CD1c-positive myeloid dendritic cell (primary cell): Measurements from ENCODE around the gene APOB.

Source experiments
- DNase-seq: peaks from one replicate; pipeline ENCODE4 v3.0.0-alpha.2; 2016; ENCODE audit errors: extremely low spot score

The APOB gene, protein sequence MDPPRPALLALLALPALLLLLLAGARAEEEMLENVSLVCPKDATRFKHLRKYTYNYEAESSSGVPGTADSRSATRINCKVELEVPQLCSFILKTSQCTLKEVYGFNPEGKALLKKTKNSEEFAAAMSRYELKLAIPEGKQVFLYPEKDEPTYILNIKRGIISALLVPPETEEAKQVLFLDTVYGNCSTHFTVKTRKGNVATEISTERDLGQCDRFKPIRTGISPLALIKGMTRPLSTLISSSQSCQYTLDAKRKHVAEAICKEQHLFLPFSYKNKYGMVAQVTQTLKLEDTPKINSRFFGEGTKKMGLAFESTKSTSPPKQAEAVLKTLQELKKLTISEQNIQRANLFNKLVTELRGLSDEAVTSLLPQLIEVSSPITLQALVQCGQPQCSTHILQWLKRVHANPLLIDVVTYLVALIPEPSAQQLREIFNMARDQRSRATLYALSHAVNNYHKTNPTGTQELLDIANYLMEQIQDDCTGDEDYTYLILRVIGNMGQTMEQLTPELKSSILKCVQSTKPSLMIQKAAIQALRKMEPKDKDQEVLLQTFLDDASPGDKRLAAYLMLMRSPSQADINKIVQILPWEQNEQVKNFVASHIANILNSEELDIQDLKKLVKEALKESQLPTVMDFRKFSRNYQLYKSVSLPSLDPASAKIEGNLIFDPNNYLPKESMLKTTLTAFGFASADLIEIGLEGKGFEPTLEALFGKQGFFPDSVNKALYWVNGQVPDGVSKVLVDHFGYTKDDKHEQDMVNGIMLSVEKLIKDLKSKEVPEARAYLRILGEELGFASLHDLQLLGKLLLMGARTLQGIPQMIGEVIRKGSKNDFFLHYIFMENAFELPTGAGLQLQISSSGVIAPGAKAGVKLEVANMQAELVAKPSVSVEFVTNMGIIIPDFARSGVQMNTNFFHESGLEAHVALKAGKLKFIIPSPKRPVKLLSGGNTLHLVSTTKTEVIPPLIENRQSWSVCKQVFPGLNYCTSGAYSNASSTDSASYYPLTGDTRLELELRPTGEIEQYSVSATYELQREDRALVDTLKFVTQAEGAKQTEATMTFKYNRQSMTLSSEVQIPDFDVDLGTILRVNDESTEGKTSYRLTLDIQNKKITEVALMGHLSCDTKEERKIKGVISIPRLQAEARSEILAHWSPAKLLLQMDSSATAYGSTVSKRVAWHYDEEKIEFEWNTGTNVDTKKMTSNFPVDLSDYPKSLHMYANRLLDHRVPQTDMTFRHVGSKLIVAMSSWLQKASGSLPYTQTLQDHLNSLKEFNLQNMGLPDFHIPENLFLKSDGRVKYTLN (N-terminal part only)

DNA sequence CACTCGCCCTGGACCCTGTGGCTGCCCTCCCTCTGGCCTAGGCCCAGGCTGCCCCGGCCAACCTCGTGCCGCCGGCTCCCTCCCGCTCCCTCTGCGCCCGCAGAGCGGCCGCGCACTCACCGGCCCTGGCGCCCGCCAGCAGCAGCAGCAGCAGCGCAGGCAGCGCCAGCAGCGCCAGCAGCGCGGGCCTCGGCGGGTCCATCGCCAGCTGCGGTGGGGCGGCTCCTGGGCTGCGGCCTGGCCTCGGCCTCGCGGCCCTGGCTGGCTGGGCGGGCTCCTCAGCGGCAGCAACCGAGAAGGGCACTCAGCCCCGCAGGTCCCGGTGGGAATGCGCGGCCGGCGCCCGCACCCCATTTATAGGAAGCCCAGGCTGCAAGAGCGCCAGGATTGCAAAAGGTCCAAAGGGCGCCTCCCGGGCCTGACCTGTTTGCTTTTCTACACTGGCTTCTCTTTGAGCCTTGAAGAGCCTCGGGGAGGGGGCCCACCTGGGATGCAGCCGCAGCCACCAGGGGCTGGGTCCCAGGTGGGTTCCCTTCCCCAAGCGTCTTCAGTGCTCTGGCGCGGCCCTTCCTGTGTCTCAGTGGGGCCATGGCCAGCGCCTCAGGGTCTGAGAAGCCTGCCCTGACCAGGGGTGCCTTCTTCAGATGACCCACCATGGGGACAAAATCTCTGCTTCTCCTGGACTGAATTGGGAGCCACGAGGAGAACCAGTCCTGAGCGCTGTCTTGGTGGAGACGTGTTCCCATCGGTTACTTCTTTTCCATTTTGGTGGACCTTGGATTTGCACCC, at the start of gene APOB:
TSS of gene APOB (minus strand) at position 330 of the 789 bp plus-strand sequence. CDS start at position 202, 128 bp downstream.
- DNase-seq = no peak

DNA sequence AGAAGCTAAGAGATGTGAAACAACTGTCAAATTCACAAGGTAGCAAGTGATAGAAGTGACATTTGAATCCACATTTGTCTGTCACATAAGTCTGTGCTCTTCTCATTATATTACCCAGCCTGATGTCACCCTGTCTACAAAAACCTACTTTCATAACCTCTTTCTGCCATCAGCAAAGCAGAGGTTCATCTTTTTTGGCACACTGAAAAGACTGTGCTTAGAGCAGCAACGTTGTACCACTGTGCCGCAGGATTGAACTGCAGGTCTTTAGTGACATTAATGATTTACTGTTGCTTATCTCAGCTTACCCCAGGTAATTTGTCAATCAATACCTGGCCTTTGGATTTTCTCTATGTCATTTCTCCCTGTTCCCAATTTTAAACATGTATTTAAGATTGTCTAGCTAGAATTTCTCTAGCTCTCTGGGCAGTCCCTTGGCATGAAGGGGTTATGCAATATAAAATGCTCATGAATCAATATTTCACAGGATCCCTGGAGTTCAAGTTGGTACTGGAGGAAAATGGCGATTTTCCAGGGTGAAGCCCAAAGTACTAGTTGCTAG, 48.5 kb upstream of the APOB start:
- DNase-seq = no peak

DNA sequence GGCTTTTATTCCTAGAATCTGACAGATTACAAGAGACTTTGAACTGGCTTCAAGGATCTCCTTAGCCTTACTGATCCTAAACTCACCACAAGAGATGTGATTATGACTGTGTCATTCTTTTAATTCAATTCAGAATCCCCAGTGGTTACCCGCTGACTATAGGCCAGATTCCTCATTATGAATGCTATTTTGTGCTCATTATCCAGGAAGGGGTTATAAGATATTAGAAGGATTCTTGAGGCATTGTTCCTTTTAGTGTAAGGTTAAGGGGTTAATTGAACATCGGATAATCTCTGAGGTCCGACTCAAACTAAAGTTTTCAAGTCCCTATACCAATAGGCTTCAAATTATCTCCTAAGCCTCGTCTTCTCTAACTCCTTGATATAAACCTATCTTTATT, 40.5 kb upstream of the APOB start:
- DNase-seq = no peak

DNA sequence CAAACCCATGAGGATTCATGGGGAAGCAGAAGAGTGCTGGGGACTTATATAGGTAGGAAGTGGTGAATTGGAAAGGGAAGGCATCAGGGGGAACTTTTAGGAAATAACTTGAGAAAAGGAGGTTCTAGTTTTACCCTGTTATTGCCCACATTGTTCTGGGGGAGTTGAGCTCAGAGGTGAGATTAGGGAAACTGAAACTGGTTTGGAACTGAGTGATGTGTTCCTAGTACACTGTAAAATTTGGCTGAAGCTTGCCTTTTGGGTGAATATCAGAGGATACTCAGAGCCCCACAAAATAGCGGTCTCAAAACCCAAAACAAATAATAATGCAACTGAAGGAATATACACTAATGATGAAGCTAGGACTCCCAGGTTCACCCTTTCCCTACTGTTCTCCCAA, 39.6 kb upstream of the APOB start:
- no peak for DNase-seq

DNA sequence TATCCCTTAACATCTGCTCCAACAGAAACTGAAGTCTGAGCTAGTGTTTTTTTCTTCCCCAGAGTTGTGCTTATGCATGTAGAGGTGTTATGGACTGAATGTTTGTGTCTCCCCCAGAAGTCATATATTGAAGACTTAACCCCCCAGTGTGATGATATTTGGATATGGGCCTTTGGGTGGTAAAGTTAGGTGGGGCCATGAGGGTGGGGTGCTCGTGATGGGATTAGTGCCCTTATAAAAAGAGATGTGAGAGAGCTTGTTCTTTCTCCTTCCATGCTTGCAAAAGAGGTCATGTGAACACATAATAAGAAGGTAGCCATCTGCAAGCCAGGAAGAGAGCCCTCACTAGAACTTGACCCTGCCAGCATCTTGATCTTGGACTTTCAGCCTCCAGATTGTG, 34.4 kb upstream of the APOB start:
- no peak for DNase-seq

DNA sequence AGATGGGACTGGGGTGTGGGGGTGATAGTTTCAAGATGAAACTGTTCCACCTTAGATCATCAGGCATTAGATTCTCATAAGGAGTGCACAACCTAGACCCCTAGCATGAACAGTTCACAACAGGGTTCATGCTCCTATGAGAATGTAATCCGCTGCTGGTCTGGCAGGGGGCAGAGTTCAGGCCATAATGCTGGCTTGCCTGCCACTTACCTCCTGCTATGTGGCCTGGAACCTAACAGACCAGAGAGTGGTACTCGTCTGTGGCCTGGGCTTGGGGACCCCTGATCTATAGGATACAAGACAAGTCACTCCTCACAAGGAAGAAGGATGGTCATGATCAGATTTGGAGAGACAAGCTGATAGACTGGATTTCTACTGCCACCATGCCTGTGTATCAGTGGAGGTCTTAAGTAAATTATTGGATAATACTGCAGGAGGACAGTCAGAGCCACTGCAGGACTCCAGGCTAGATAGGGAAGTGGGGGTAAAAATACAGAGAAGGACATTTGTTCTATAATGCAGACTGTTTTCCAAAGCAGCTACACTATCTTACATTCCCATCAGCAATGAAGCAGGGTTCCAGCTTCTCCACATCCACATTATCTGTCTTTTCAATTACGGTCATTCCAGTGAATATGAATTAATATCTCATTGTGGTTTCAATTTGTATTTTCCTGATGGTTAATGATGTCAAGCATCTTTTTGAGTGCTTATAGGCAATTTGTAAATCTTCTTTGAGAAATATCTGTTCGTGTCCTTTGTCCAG, 28.8 kb upstream of the APOB start:
- no peak for DNase-seq

DNA sequence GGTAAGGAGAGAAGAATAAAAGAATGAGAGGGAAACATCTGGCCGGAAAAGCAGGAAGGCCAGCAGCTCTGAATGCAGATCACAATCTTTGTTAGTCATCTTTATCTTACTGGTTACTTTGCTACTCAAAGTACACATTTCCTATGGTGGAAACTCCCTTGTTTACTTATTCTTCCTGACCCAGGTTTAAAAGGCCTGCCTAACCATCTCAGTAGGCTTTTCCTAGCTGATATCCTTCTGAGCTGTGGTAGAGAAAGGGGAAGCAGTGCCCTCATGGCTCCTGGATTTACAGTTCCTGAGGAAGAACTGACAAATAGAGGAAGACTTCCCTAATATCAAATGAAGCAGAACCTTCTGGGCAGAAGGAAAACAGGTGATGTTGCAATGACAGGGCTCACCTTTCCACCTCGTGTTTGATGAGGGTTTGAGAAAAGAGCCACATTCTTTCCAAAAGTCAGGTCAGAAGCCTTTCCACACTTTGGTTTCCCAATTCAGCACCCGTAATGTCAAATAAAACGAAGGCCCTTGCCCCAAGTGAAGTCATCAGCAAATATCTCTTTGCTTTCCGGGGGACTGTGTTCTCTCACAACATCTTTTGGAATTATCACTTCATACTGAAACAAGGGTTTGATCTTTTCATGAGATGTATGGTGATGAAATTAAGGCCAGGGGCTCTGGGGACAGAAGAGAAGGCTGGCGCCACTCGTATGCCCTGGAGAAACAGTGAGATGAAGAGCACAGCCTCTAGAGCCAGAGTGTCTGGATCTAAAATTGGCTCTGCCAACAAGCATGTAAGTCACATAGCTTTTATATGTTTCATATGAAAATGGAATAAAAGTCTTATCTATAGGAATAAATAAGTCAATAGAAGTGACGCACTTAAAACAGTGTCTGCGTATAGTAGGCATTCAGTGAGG, 26.7 kb upstream of the APOB start:
- DNase-seq = no peak

DNA sequence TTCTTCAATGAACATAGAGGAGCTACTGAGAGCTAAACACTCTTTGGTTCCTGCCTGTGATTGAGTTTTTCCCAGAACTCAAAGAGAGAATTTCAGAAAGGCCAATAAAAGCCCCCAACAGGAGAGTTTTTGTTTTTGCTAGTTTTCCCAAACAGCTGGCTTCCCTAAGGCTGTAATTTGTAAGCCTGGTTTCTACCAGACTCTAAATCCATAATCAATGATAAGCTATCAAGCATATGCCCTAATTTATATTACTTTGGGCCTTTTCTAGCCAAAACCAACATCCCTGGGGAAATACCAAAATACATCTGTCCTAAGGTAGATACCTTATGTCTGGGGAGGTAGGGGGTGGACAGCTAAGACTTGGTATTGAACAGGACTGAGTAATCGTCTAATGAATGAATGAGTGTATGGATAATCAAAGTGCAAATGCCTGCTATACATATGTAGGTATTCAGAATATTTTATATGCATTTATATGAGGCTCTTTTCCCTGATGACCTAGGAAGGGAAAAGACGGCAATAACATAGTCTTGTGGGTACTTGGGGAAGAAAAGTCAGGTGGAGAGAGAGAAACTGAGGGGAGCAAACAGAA, 26.0 kb upstream of the APOB start:
- DNase-seq = no peak

DNA sequence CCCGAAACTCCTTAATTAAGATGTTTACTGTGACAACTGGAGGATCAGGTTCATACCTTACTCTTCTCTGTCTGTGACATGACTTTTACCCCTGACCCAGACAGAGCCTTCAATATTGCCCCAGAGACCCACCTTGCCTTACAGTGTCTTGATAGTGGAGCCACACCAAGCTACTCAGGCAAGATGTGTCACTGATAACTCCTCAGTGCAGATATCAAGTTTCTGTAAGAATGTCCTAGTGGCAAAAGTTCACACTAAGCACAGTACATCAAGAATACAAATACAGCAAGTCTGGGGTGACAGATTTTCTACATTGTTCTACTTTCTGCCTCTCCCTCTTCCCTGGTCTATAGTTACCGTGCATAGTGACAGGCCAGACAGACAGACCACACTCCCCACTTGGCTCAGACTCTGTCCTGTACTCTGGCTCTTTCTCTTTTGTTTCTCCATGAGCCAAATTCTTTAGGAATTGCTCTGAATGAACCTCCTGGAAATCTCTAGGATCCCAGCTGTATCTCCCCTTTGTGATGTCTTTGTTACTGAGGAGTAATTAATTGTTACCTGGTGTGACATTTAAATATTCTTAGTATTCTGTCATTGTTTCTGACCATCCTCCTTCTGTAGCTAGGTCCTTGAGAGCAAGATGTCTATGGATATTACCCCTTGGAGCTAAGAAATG, 24.1 kb upstream of the APOB start:
- DNase-seq = no peak

DNA sequence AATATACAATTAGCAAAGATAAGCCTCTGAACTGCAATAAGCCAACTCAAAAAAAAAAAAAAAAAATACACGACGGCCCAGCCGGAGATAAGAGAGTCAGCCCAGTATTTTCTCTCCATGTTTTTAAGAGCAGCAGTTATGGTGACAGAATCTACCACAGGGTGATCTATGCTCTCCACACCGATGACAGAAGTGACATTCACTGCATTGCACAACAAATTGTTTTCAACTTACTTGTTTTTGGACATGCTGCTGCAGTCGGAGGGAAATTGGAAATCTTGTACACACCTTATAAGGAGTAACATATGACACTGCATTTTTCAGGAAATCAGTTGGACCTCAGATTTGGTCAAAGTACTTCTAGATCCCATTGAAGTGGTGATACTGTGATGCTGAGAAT, 23.3 kb upstream of the APOB start:
- no peak for DNase-seq

DNA sequence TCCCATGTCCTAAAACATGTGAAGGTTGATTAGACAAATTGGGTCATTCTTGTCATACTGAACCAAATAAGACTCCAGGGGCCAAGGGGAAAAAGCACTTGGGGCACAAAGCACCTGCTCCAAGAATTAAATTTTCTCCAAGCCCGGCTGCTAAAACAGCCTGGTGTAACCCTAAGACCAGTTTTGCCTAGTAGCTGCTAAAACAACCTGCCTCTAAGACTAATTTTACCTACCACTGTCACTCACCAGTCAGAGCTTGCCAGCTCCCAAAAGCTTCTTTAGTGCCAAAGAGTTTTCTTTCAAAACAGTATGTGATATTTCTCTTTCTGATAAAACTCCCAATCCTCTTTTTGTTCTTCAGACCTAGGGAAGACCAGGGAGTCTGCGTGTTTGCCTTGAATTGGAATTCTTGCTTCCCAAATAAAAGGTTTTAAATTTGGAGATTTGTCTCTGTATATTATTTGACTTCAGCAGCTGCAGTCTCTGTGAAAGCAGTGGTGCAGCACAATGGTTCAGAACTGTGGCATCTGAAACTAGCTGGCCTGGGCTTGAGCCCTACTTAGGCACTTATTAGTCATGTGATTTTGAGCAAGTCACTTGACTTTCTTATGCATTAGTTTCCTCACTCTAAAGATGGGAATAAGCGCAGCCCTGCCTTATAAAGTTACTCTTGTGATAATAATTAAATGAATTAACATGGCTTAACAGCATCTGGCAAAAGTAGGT, 16.2 kb upstream of the APOB start:
- DNase-seq = no peak

DNA sequence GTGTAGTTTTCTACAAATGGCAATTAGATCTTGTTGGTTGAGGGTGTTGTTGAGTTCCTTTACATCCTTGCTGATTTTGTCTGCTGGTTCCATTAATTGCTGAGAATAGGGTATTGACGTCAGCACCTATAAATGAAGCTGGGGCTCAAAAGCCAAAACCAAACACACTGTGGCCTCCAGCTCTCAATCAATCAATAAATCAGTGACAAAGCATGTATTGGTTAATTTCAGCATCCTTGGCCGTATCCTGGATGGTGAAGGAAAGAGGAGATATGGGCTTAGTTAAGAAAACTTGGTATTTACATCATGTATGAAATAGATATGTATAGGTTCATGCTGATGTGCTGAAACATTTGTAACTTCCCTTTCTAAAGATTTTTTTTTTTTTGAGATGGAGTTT, 13.2 kb upstream of the APOB start:
- no peak for DNase-seq

DNA sequence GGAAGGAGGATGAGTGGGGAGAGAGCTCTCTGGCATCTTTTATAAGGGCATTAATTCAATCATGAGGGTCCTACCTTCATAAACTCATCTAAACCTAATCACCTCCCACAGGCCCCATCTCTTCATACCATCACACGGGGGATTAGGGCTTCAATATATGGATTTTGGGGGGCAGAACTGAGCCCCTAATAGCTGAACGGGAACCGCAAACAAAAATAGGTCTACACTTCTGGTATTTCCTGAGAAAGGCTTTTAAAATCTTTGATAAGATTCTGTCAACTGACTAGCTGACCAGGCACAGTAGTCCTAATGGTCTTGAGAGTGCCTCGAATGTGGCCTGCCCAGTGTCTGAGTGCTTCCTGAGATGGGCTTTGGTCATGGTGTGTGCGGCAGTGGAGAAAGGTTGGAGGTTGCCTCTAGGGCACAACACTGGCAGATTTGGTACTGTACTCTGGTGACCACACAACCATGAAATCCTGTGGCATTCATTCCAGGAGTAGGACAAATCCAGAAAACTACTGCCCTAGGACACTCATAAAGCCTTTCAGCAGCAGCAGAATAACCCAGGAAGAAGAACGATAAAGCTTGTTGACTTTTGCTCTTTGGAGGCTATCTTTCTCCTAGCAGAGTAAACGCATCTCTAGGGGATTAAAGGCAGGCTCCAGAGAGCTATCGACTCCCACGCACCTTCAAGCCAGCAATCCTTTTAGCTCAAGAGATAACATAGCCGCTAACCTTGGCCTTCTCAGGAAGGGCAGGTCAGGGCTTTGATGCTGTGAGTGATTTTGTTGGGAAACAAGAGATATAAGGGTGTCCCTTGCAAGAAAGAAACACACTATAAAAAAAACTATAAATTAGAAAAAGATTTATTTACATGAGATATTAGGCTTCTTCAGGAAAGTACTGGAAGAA, 12.3 kb upstream of the APOB start:
- DNase-seq = no peak

DNA sequence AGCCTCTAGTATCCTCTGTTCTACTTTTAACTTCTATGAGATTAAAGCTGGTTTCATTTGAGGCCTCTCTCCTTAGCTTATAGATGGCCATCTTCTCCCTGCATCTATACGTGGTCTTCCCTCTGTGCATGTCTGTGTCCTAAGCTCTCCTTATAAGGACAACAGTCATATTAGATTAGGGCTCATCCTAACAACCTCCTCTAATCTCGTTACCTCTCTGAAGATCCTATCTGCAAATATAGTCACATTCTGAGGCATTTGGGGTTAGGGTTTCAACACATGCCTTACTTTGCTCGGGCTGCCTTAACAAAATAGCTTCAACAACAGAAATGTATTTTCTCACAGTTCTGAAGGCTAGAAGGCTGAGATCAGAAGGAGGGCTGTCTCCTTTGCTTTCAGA, 11.6 kb upstream of the APOB start:
- no peak for DNase-seq

DNA sequence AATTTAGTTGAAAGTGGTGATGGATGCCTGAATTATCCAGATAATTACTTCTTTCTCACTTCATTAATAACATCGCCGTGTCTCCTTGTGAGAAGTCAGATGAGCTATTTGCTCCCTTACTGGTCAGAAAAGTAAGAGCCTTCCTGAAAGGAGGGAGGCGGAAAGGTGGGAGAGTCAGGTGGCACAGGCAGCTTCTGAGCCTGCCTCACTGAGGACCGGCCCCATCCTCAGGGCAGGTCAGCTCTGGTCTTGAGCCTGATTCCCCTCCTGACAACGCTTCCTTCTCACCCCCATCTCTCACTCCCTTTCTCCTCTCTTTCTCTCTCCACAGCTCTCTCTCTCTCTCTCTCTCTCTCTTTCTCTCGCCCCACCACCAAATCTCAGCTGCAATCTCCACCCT, 10.1 kb upstream of the APOB start:
- no peak for DNase-seq

DNA sequence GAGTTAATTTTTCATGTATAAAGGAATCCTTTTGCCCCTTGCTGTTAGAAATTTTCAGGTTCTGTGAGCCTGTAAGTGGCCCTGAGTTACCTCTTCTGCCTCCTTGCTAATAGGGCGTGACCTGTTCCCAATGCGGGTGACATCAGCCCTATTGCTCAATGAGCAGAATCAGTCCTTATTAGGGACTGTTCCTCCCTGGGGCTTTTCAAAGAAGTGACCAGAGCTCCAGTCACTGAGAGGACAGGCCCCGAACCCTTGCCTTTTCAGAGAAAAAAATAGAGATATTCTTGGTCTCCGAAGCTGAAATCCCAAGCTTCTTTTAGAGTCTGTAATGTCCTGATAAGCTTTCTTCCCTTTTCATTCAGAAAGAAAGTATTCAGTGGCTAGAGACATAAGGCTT, 8.2 kb upstream of the APOB start:
- no peak for DNase-seq
